ENCODE results near the gene CUBN.

GRCh38 chr10:16967866-16968415, 161.7 kb downstream of the CUBN start:
- TF ChIP-seq EZH2 (IDR thresholded peaks at IDR 0.05; ENCODE audit: insufficient read depth, poor library complexity, severe bottlenecking): no peak
- no peak for TF ChIP-seq EZH2phosphoT487 (IDR thresholded peaks at IDR 0.05; ENCODE audit: insufficient read depth, low read depth)
